ENCODE measurements around the gene ZNF202.

ZNF202 gene

GRCh38 chr11:123760894-123761293 is 19.4 kb upstream of the ZNF202 start:
- H2AK5ac ChIP-seq (ENCODE audit: low read length), result no peak overlapping the region
- no peak overlapping the region for H3K18ac ChIP-seq (ENCODE audit: low read length)
- H3K9ac ChIP-seq (ENCODE audit: low read length), result no peak overlapping the region
- no peak overlapping the region for H3K23ac ChIP-seq (ENCODE audit: low read length)
- no CpG with 5 or more reads among the region's 1 CpG for WGBS (ENCODE audit: extremely low coverage, insufficient coverage, low lambda C conversion rate)
- no peak overlapping the region for H2BK15ac ChIP-seq (replicated peaks; ENCODE audit: low read depth)
- H4K5ac ChIP-seq (ENCODE audit: low read length), result no peak overlapping the region
- no peak for DNase-seq
- H3K4me2 ChIP-seq (ENCODE audit: low read length), result no peak overlapping the region
- no peaks in the 10 kb centered on the region for H3K4me1 ChIP-seq (ENCODE audit: control insufficient read depth, low read depth, low read length)
- no peak overlapping the region for H3K56ac ChIP-seq (ENCODE audit: low read length)
- H3K79me2 ChIP-seq (ENCODE audit: control insufficient read depth, insufficient read depth, low read length), result no peaks in the 10 kb centered on the region
- H2BK120ac ChIP-seq (ENCODE audit: low read depth, low read length), result no peak overlapping the region
- no peaks in the 10 kb centered on the region for H3K27me3 ChIP-seq (ENCODE audit: insufficient read depth, low read length, poor library complexity)
- H4K8ac ChIP-seq (ENCODE audit: low read depth, low read length), result no peak overlapping the region
- H3K4me3 ChIP-seq (ENCODE audit: low read length), result no peak overlapping the region
- H3K4ac ChIP-seq (ENCODE audit: low read depth, low read length), result no peak overlapping the region
- no peaks in the 10 kb centered on the region for H3K79me1 ChIP-seq (ENCODE audit: low read length)
- H2BK5ac ChIP-seq (ENCODE audit: low read length), result no peak overlapping the region
- no peaks in the 10 kb centered on the region for H3K36me3 ChIP-seq (ENCODE audit: control insufficient read depth, insufficient read depth, low read length)
- H3K27ac ChIP-seq (ENCODE audit: low read depth, low read length), result no peak overlapping the region

- Histone ChIP-seq H2AK5ac (ENCODE audit: low read length) (no peak overlapping the region), H3K36me3 (ENCODE audit: control insufficient read depth, insufficient read depth, low read length) (no peaks in the 10 kb centered on the region), H2BK5ac (ENCODE audit: low read length) (no peak overlapping the region), H2BK120ac (ENCODE audit: low read depth, low read length) (no peak overlapping the region), H3K79me1 (ENCODE audit: low read length) (no peaks in the 10 kb centered on the region), H3K4me1 (ENCODE audit: control insufficient read depth, low read depth, low read length) (no peaks in the 10 kb centered on the region), H3K56ac (ENCODE audit: low read length) (no peak overlapping the region), H4K8ac (ENCODE audit: low read depth, low read length) (no peak overlapping the region), H3K79me2 (ENCODE audit: control insufficient read depth, insufficient read depth, low read length) (no peaks in the 10 kb centered on the region), H3K18ac (ENCODE audit: low read length) (no peak overlapping the region), H3K4me3 (ENCODE audit: low read length) (no peak overlapping the region), H3K4me2 (ENCODE audit: low read length) (no peak overlapping the region), H3K4ac (ENCODE audit: low read depth, low read length) (no peak overlapping the region), H3K23ac (ENCODE audit: low read length) (no peak overlapping the region), H4K5ac (ENCODE audit: low read length) (no peak overlapping the region), H3K27ac (ENCODE audit: low read depth, low read length) (no peak overlapping the region), H2BK15ac (replicated peaks; ENCODE audit: low read depth) (no peak overlapping the region), H3K27me3 (ENCODE audit: insufficient read depth, low read length, poor library complexity) (no peaks in the 10 kb centered on the region), H3K9ac (ENCODE audit: low read length) (no peak overlapping the region)
- WGBS (ENCODE audit: extremely low coverage, insufficient coverage, low lambda C conversion rate), result no CpG with 5 or more reads among the region's 3 CpGs
- DNase-seq, result no peak
Measured at GRCh38 chr11:123757976-123758375, 16.5 kb upstream of the ZNF202 start.

- Histone ChIP-seq H3K4ac (ENCODE audit: low read depth, low read length) (no peak overlapping the region), H2AK5ac (ENCODE audit: low read length) (no peak overlapping the region), H4K8ac (ENCODE audit: low read depth, low read length) (no peak overlapping the region), H2BK120ac (ENCODE audit: low read depth, low read length) (no peak overlapping the region), H3K36me3 (ENCODE audit: control insufficient read depth, insufficient read depth, low read length) (no peaks in the 10 kb centered on the region), H2BK15ac (replicated peaks; ENCODE audit: low read depth) (no peak overlapping the region), H3K4me1 (ENCODE audit: control insufficient read depth, low read depth, low read length) (no peaks in the 10 kb centered on the region), H3K79me2 (ENCODE audit: control insufficient read depth, insufficient read depth, low read length) (no peaks in the 10 kb centered on the region), H2BK5ac (ENCODE audit: low read length) (no peak overlapping the region), H3K27me3 (ENCODE audit: insufficient read depth, low read length, poor library complexity) (no peaks in the 10 kb centered on the region), H4K5ac (ENCODE audit: low read length) (no peak overlapping the region), H3K18ac (ENCODE audit: low read length) (no peak overlapping the region), H3K4me3 (ENCODE audit: low read length) (no peak overlapping the region), H3K27ac (ENCODE audit: low read depth, low read length) (no peak overlapping the region), H3K79me1 (ENCODE audit: low read length) (no peaks in the 10 kb centered on the region), H3K23ac (ENCODE audit: low read length) (no peak overlapping the region), H3K9ac (ENCODE audit: low read length) (no peak overlapping the region), H3K56ac (ENCODE audit: low read length) (no peak overlapping the region), H3K4me2 (ENCODE audit: low read length) (no peak overlapping the region)
- no peak for DNase-seq
- WGBS (ENCODE audit: extremely low coverage, insufficient coverage, low lambda C conversion rate), result no CpG with 5 or more reads among the region's 3 CpGs
Measured at GRCh38 chr11:123755813-123756212, 14.4 kb upstream of the ZNF202 start.

GRCh38 chr11:123755344-123755743 is 13.9 kb upstream of the ZNF202 start:
- Histone ChIP-seq H2AK5ac (ENCODE audit: low read length) (no peak overlapping the region), H3K9ac (ENCODE audit: low read length) (no peak overlapping the region), H3K27ac (ENCODE audit: low read depth, low read length) (no peak overlapping the region), H3K23ac (ENCODE audit: low read length) (no peak overlapping the region), H4K8ac (ENCODE audit: low read depth, low read length) (no peak overlapping the region), H2BK5ac (ENCODE audit: low read length) (no peak overlapping the region), H3K56ac (ENCODE audit: low read length) (no peak overlapping the region), H2BK15ac (replicated peaks; ENCODE audit: low read depth) (no peak overlapping the region), H4K5ac (ENCODE audit: low read length) (no peak overlapping the region), H3K79me1 (ENCODE audit: low read length) (no peaks in the 10 kb centered on the region), H3K27me3 (ENCODE audit: insufficient read depth, low read length, poor library complexity) (no peaks in the 10 kb centered on the region), H3K4me2 (ENCODE audit: low read length) (no peak overlapping the region), H3K36me3 (ENCODE audit: control insufficient read depth, insufficient read depth, low read length) (no peaks in the 10 kb centered on the region), H2BK120ac (ENCODE audit: low read depth, low read length) (no peak overlapping the region), H3K18ac (ENCODE audit: low read length) (no peak overlapping the region), H3K4ac (ENCODE audit: low read depth, low read length) (no peak overlapping the region), H3K79me2 (ENCODE audit: control insufficient read depth, insufficient read depth, low read length) (no peaks in the 10 kb centered on the region), H3K4me1 (ENCODE audit: control insufficient read depth, low read depth, low read length) (no peaks in the 10 kb centered on the region), H3K4me3 (ENCODE audit: low read length) (no peak overlapping the region)
- no peak for DNase-seq

GRCh38 chr11:123754101-123754568 is 12.7 kb upstream of the ZNF202 start, which contains the start of gene OR6X1:
TSS of gene OR6X1 (minus strand) at chr11:123754518. CDS start at chr11:123754518, 0 bp downstream.
- Histone ChIP-seq H3K18ac (ENCODE audit: low read length) (no peak within 1 kb of the TSS), H3K4me1 (ENCODE audit: control insufficient read depth, low read depth, low read length) (no peaks in the 10 kb centered on the region), H2AK5ac (ENCODE audit: low read length) (no peak within 1 kb of the TSS), H3K36me3 (ENCODE audit: control insufficient read depth, insufficient read depth, low read length) (no peaks in the 10 kb centered on the region), H3K79me1 (ENCODE audit: low read length) (no peaks in the 10 kb centered on the region), H4K5ac (ENCODE audit: low read length) (no peak within 1 kb of the TSS), H3K23ac (ENCODE audit: low read length) (no peak within 1 kb of the TSS), H2BK5ac (ENCODE audit: low read length) (no peak within 1 kb of the TSS), H3K4me3 (ENCODE audit: low read length) (no peak within 1 kb of the TSS), H3K56ac (ENCODE audit: low read length) (no peak within 1 kb of the TSS), H3K27me3 (ENCODE audit: insufficient read depth, low read length, poor library complexity) (no peaks in the 10 kb centered on the region), H3K79me2 (ENCODE audit: control insufficient read depth, insufficient read depth, low read length) (no peaks in the 10 kb centered on the region), H2BK15ac (replicated peaks; ENCODE audit: low read depth) (no peak within 1 kb of the TSS), H2BK120ac (ENCODE audit: low read depth, low read length) (no peak within 1 kb of the TSS), H3K4me2 (ENCODE audit: low read length) (no peak within 1 kb of the TSS), H3K9ac (ENCODE audit: low read length) (no peak within 1 kb of the TSS), H4K8ac (ENCODE audit: low read depth, low read length) (no peak within 1 kb of the TSS), H3K4ac (ENCODE audit: low read depth, low read length) (no peak within 1 kb of the TSS), H3K27ac (ENCODE audit: low read depth, low read length) (no peak within 1 kb of the TSS)
- no peak for DNase-seq
- WGBS (ENCODE audit: extremely low coverage, insufficient coverage, low lambda C conversion rate), result no CpG with 5 or more reads among the region's 3 CpGs

GRCh38 chr11:123753110-123753509 is 11.7 kb upstream of the ZNF202 start:
- H3K4me1 ChIP-seq (ENCODE audit: control insufficient read depth, low read depth, low read length), result no peaks in the 10 kb centered on the region
- no peaks in the 10 kb centered on the region for H3K36me3 ChIP-seq (ENCODE audit: control insufficient read depth, insufficient read depth, low read length)
- DNase-seq, result no peak
- no peak overlapping the region for H2AK5ac ChIP-seq (ENCODE audit: low read length)
- H3K79me2 ChIP-seq (ENCODE audit: control insufficient read depth, insufficient read depth, low read length), result no peaks in the 10 kb centered on the region
- no peak overlapping the region for H3K4me2 ChIP-seq (ENCODE audit: low read length)
- no peak overlapping the region for H4K5ac ChIP-seq (ENCODE audit: low read length)
- no peak overlapping the region for H3K18ac ChIP-seq (ENCODE audit: low read length)
- no peak overlapping the region for H3K4ac ChIP-seq (ENCODE audit: low read depth, low read length)
- H3K4me3 ChIP-seq (ENCODE audit: low read length), result no peak overlapping the region
- no peak overlapping the region for H3K9ac ChIP-seq (ENCODE audit: low read length)
- H2BK5ac ChIP-seq (ENCODE audit: low read length), result no peak overlapping the region
- no peak overlapping the region for H4K8ac ChIP-seq (ENCODE audit: low read depth, low read length)
- no peaks in the 10 kb centered on the region for H3K27me3 ChIP-seq (ENCODE audit: insufficient read depth, low read length, poor library complexity)
- H3K23ac ChIP-seq (ENCODE audit: low read length), result no peak overlapping the region
- H3K27ac ChIP-seq (ENCODE audit: low read depth, low read length), result no peak overlapping the region
- H3K79me1 ChIP-seq (ENCODE audit: low read length), result no peaks in the 10 kb centered on the region
- no peak overlapping the region for H2BK120ac ChIP-seq (ENCODE audit: low read depth, low read length)
- H2BK15ac ChIP-seq (replicated peaks; ENCODE audit: low read depth), result no peak overlapping the region
- no peak overlapping the region for H3K56ac ChIP-seq (ENCODE audit: low read length)

Data from mesendoderm (in vitro differentiated cells).